Natural killer cell (primary cell): ENCODE data around the gene ZSCAN2. TPM values are rescaled to one million over a fixed set of nuclear protein-coding genes. Genes with fewer than 3 reads are reported as not detected.

Experiments used
- ATAC-seq, 3 donors: fragments of 150-1000 bp in 2 of 3; fragments of 200-7000 bp in 1 of 3; cut with Tn5 transposase; 1 replicate in 1 of 3; 2 replicates in 2 of 3; pipeline ENCODE4 v1.10.0; 2021; ENCODE audit warnings: mild to moderate bottlenecking in 2 of 3, moderate library complexity in 2 of 3
- DNase-seq, 2 donors: peaks; one replicate each; pipeline versions ENCODE4 v3.0.0 to v3.0.0-alpha.2; 2013 to 2021; ENCODE audit warnings: mixed read lengths in 1 of 2
- H3K27ac ChIP-seq: one replicate; pipeline ENCODE4 v1.5.1; 2013; ENCODE audit warnings: mild to moderate bottlenecking, low read length
- H3K27me3 ChIP-seq: one replicate; pipeline ENCODE4 v1.6.1; 2013; ENCODE audit warnings: low read length; ENCODE audit not compliant: control insufficient read depth, insufficient read depth
- H3K36me3 ChIP-seq: one replicate; pipeline ENCODE4 v1.6.1; 2013; ENCODE audit warnings: low read length; ENCODE audit not compliant: control insufficient read depth, insufficient read depth
- H3K4me1 ChIP-seq: one replicate; pipeline ENCODE4 v1.6.1; 2013; ENCODE audit warnings: low read length; ENCODE audit not compliant: control insufficient read depth, insufficient read depth
- H3K4me3 ChIP-seq: one replicate; pipeline ENCODE4 v1.5.1; 2013; ENCODE audit warnings: low read length
- H3K9me3 ChIP-seq: one replicate; pipeline ENCODE4 v1.6.1; 2013; ENCODE audit warnings: low read length; ENCODE audit not compliant: control insufficient read depth, insufficient read depth
- H3K27ac Mint-ChIP-seq, 2 donors: one replicate each; pipeline ENCODE4 v1.8.0; 2022; ENCODE audit warnings: mild to moderate bottlenecking in 2 of 2, mixed read lengths in 2 of 2, moderate library complexity in 1 of 2
- H3K27me3 Mint-ChIP-seq, 2 donors: one replicate each; pipeline ENCODE4 v1.8.0; 2022; ENCODE audit warnings: low read depth in 2 of 2, mixed read lengths in 2 of 2
- H3K36me3 Mint-ChIP-seq: one replicate; pipeline ENCODE4 v1.8.0; 2022; ENCODE audit warnings: mixed read lengths
- H3K4me1 Mint-ChIP-seq, 2 donors: one replicate each; pipeline ENCODE4 v1.8.0; 2022; ENCODE audit warnings: mixed read lengths in 2 of 2
- H3K4me3 Mint-ChIP-seq: one replicate; pipeline ENCODE4 v1.8.0; 2022; ENCODE audit warnings: mild to moderate bottlenecking, moderate library complexity, mixed read lengths
- H3K9me3 Mint-ChIP-seq, 2 donors: one replicate each; pipeline ENCODE4 v1.8.0; 2022; ENCODE audit warnings: mixed read lengths in 2 of 2
- WGBS: methylation state at CpG from one replicate; pipeline ENCODE4 v1.1.7; 2013; ENCODE audit warnings: missing lambda C conversion rate; ENCODE audit not compliant: insufficient coverage; 5-methylcytosine and 5-hydroxymethylcytosine counted together
- intact Hi-C: fragments of 100-400 bp; cut with micrococcal nuclease; formaldehyde crosslinking; loops from one replicate; pipeline ENCODE4 v1.14.2; 2022
- total RNA-seq, 4 donors: library from RNA; stranded (reverse); fragments of 120-200 nt in 1 of 4; gene quantifications; one replicate each; pipeline versions ENCODE4 v1.2.3 to v1.2.4, GENCODE V29; 2013 to 2022
- TF ChIP-seq, protein P1 (sequence below): fragments of 200-600 bp; IDR thresholded peaks from one replicate; pipeline ENCODE4 v1.8.0; 2022; ENCODE audit warnings: antibody characterized with exemption

ZSCAN2 gene
- total RNA-seq, 3 donors from 2014 or later (not counting 1 experiment from before 2014, with no cell fraction given): 5.0 to 8.3 (median 5.5) TPM

DNA sequence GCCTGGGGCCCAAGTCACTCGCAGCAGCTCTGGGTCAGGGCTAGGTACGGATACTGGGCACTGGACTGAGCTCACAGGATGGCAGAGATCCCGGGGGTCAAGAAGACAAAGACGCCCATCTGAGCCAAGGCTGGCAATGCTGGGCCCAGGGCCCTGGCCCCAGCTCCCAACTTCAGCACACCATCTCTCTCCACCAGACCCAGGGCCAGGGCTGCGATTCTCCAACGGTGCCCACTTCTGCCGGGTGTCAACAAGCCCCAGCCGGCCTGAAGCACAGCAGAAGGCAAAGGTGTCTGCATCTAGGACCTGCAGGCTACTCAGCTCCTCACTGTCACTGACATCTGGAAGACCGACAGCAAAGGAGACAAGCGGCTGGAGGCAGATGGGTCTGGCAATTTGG is 44.7 kb downstream of the ZSCAN2 start:
- no peak overlapping the region for H3K4me3 Mint-ChIP-seq
- no peaks in the 10 kb centered on the region for H3K27me3 Mint-ChIP-seq
- no peak overlapping the region for H3K27ac ChIP-seq
- H3K9me3 ChIP-seq: no peaks in the 10 kb centered on the region
- H3K36me3 ChIP-seq: peaks cover 78% of the 10 kb centered on the region
- no peak overlapping the region for H3K4me3 ChIP-seq
- H3K4me1 ChIP-seq: no peaks in the 10 kb centered on the region
- peaks cover 5% of the 10 kb centered on the region for H3K36me3 Mint-ChIP-seq
- no peak for DNase-seq
- H3K4me1 Mint-ChIP-seq: peaks cover 0 to 15% of the 10 kb centered on the region in 2 donors
- H3K9me3 Mint-ChIP-seq: no peaks in the 10 kb centered on the region
- ATAC-seq: no peak
- TF ChIP-seq, protein P1, sequence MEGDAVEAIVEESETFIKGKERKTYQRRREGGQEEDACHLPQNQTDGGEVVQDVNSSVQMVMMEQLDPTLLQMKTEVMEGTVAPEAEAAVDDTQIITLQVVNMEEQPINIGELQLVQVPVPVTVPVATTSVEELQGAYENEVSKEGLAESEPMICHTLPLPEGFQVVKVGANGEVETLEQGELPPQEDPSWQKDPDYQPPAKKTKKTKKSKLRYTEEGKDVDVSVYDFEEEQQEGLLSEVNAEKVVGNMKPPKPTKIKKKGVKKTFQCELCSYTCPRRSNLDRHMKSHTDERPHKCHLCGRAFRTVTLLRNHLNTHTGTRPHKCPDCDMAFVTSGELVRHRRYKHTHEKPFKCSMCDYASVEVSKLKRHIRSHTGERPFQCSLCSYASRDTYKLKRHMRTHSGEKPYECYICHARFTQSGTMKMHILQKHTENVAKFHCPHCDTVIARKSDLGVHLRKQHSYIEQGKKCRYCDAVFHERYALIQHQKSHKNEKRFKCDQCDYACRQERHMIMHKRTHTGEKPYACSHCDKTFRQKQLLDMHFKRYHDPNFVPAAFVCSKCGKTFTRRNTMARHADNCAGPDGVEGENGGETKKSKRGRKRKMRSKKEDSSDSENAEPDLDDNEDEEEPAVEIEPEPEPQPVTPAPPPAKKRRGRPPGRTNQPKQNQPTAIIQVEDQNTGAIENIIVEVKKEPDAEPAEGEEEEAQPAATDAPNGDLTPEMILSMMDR: no peak
- 96% methylated on average over 10 of the region's 10 CpGs for WGBS
- no peaks in the 10 kb centered on the region for H3K27me3 ChIP-seq
- intact Hi-C loops: no loop called here
- peak overlapping the region in 1 of 2 donors; percentile 48 for H3K27ac Mint-ChIP-seq

DNA sequence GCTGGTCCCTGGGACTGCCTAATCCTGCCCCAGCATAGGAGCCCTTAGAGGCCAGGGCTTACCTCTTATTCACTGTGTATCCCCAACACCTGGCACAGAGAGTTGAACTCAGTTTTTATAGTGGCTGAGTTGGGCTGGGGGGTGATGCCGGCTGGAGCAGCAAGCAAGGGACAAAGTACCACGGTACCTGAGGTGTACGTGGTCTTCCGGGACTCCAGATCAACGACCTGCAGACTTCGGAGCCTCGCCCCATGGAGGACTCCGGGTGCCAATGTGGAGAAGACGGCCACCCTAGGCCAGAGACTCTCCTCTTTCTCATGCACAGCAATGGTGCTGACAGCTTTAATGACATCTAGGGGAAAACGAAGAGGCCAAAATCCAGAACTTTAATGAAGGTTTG is 45.2 kb downstream of the ZSCAN2 start:
- Histone ChIP-seq H3K4me1 (no peaks in the 10 kb centered on the region), H3K9me3 (no peaks in the 10 kb centered on the region), H3K27ac (no peak overlapping the region), H3K27me3 (no peaks in the 10 kb centered on the region), H3K36me3 (peaks cover 73% of the 10 kb centered on the region), H3K4me3 (no peak overlapping the region)
- ATAC-seq (no peak), DNase-seq (no peak)
- H3K27ac Mint-ChIP-seq: peak overlapping the region; percentile 29 to 48
- no peaks in the 10 kb centered on the region for H3K27me3 Mint-ChIP-seq
- TF ChIP-seq, protein P1: no peak
- peaks cover 5% of the 10 kb centered on the region for H3K36me3 Mint-ChIP-seq
- intact Hi-C loops: no loop called here
- 97% methylated on average over 10 of the region's 10 CpGs for WGBS
- H3K4me3 Mint-ChIP-seq: no peak overlapping the region
- peaks cover 0 to 15% of the 10 kb centered on the region in 2 donors for H3K4me1 Mint-ChIP-seq
- H3K9me3 Mint-ChIP-seq: no peaks in the 10 kb centered on the region

DNA sequence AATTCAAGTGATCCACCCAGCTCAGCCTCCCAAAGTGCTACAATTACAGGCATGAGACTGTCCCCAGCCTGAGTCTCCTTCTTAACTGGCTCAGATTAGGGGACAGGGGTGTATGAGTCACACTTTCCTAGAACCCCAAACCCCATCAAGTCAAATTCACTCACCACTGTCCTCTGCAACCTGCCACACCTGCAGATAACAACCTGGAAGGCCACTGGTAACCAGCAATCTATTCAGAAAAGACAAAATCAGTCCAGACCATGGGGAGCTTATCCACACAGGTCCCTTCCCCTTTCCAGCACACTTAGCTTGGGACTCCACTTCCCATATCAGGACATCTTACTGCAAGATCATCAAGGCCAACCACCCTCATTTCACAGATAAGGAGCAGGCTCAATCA is 46.9 kb downstream of the ZSCAN2 start:
- DNase-seq (no peak), ATAC-seq (no peak)
- Histone ChIP-seq H3K27me3 (no peaks in the 10 kb centered on the region), H3K27ac (no peak overlapping the region), H3K9me3 (no peaks in the 10 kb centered on the region), H3K4me1 (peaks cover 1% of the 10 kb centered on the region), H3K36me3 (peaks cover 66% of the 10 kb centered on the region), H3K4me3 (no peak overlapping the region)
- intact Hi-C loops: no loop called here
- Mint-ChIP-seq H3K4me1 (peaks cover 0 to 26% of the 10 kb centered on the region in 2 donors), H3K36me3 (peaks cover 5% of the 10 kb centered on the region), H3K27me3 (no peaks in the 10 kb centered on the region), H3K27ac (peak overlapping the region; percentile 6 to 56), H3K4me3 (no peak overlapping the region), H3K9me3 (no peaks in the 10 kb centered on the region)
- TF ChIP-seq, protein P1: no peak

DNA sequence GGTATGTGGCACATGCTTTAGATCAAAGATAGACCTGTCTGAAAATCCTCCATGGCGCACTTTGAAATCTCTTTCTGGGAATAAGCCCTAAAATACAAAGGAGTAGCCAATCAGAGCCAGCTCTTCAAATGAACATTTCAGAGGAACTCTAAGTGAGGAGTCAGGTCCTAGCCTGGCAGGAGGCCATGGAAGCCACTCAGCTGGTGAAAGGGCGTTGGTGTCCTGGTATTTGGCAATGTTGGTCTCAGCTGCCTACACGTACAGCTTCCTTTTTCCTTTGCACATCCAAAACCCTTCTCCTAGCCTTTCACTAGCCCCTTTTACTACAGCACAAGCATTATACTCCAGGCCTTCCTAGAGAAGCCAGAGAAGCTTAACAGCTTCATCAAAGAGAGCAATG is 47.7 kb downstream of the ZSCAN2 start:
- no peak overlapping the region for H3K27ac ChIP-seq
- no peaks in the 10 kb centered on the region for H3K27me3 Mint-ChIP-seq
- 89% methylated on average over 3 of the region's 3 CpGs for WGBS

More for the DNA sequence above, 47.7 kb downstream of the ZSCAN2 start:
- H3K27me3 ChIP-seq: no peaks in the 10 kb centered on the region
- ATAC-seq: no peak
- H3K4me3 ChIP-seq: no peak overlapping the region
- Mint-ChIP-seq H3K27ac (peak overlapping the region in 1 of 2 donors; percentile 56), H3K9me3 (no peaks in the 10 kb centered on the region), H3K4me3 (no peak overlapping the region), H3K4me1 (peaks cover 2 to 32% of the 10 kb centered on the region in 2 donors), H3K36me3 (peaks cover 5% of the 10 kb centered on the region)
- TF ChIP-seq, protein P1: no peak
- no peak for DNase-seq
- H3K4me1 ChIP-seq: peaks cover 9% of the 10 kb centered on the region
- no peaks in the 10 kb centered on the region for H3K9me3 ChIP-seq
- intact Hi-C loops: no loop called here
- peaks cover 58% of the 10 kb centered on the region for H3K36me3 ChIP-seq
